Measurements from ENCODE around the gene SH3RF3. TPM values are rescaled to one million over a fixed set of nuclear protein-coding genes. Genes with fewer than 3 reads are reported as not detected.
A peak's percentile ranks its signal among the peaks of the same experiment; 100 is the strongest.

The SH3RF3 gene
- total and polyA plus RNA-seq, 12 donors = 0.72 to 19.1 (median 12.2) TPM

DNA sequence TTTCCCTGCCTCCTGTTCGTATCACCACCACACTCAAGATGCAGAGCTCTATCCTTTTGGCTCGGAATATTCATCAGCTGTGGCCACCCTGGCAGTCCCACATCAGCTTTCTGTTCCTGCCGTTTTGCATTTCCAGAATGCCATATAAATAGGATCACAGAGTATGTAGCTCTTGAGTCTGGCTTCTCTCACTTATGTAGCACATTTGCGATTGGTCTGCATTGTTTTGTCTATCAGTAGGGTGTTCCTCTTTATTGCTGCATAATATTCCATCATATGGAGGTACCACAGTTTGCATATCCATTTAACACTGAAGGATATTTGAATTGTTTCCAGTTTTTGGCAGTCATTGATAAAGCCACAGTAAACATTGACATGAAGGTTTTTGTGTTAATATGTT is 104.6 kb downstream of the SH3RF3 start:
- WGBS, 4 donors = 94 to 100% (median 95%) methylated on average over 4 of the region's 4 CpGs
- Histone ChIP-seq H3K27me3 (no peaks in the 10 kb centered on the region), H3K36me3 (replicated peaks in 1 of 2) (no peaks in the 10 kb centered on the region), H3K27ac (no peak overlapping the region), H3K4me1 (replicated peaks in 1 of 2) (peaks cover 0 to 32% of the 10 kb centered on the region in 2 donors), H3K9me3 (replicated peaks in 1 of 3) (no peaks in the 10 kb centered on the region), H3K4me3 (no peak overlapping the region)
- TF ChIP-seq POLR2A (IDR thresholded peaks at IDR 0.05) = no peak
- no peak for TF ChIP-seq CTCF (IDR thresholded peaks at IDR 0.05)
- peak in 1 of 7 donors; percentile 15 for DNase-seq
- intact Hi-C loops (cut with DNase I) = no loop called here

DNA sequence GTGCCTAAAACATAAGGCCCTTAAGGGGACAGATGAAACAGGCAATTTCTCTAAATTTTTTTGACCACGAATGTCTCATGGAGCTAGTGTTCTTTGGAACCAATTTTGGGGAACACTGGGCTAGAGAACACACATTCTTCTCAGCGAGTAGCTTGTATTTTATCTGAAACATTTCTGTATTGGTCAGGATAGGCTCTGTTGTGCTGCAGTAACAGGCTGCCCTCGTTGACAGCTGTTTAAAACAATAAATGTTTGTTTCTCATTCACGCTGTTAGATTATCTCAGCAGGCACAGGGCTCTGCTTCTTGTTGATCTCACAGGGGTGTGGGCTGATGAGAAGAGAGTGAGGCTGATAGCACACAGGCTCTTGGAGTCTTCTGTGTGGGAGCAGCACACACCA is 105.3 kb downstream of the SH3RF3 start:
- intact Hi-C loops (cut with DNase I) = no loop called here
- Histone ChIP-seq H3K36me3 (replicated peaks in 1 of 2) (no peaks in the 10 kb centered on the region), H3K27me3 (no peaks in the 10 kb centered on the region), H3K4me3 (no peak overlapping the region), H3K4me1 (replicated peaks in 1 of 2) (peaks cover 0 to 40% of the 10 kb centered on the region in 2 donors), H3K9me3 (replicated peaks in 1 of 3) (no peaks in the 10 kb centered on the region), H3K27ac (no peak overlapping the region)
- WGBS, 4 donors = 93 to 97% (median 95%) methylated on average over 4 of the region's 4 CpGs
- TF ChIP-seq POLR2A (IDR thresholded peaks at IDR 0.05) (no peak), CTCF (IDR thresholded peaks at IDR 0.05) (no peak)
- peak in 2 of 7 donors; percentile 11 to 18 for DNase-seq

DNA sequence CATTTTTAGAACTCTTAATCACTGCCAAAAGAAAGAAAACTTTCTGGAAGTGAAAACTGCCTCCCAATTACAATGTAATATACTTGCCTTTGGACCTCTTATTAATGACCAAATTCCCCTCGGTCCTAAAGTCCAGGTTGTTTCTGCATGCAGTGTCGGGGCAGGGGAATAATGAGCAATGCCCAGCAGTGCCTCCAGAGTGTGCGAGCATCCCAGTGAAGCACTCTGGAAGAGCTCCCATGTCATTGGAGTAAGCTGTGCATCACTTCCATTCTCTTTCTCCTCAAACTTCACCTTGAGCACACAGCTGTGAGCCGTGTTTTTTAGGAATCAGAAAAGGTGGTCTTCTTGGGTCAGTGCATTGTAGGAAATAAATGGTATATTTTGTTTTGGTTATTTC is 107.1 kb downstream of the SH3RF3 start:
- peak in 2 of 7 donors; percentile 14 to 38 for DNase-seq
- TF ChIP-seq POLR2A (IDR thresholded peaks at IDR 0.05) (no peak), CTCF (IDR thresholded peaks at IDR 0.05) (no peak)
- Histone ChIP-seq H3K4me3 (no peak overlapping the region), H3K4me1 (replicated peaks in 1 of 2) (peaks cover 0 to 34% of the 10 kb centered on the region in 2 donors), H3K36me3 (replicated peaks in 1 of 2) (no peaks in the 10 kb centered on the region), H3K27me3 (no peaks in the 10 kb centered on the region), H3K27ac (no peak overlapping the region), H3K9me3 (replicated peaks in 1 of 3) (no peaks in the 10 kb centered on the region)
- intact Hi-C loops (cut with DNase I) = no loop called here
- WGBS, 4 donors = 70 to 77% (median 76%) methylated on average over 4 of the region's 4 CpGs

- H3K4me1 ChIP-seq (replicated peaks in 1 of 2) = peaks cover 10 to 43% of the 10 kb centered on the region in 2 donors
- H3K27me3 ChIP-seq = no peaks in the 10 kb centered on the region
- no peaks in the 10 kb centered on the region for H3K36me3 ChIP-seq (replicated peaks in 1 of 2)
- no peaks in the 10 kb centered on the region for H3K9me3 ChIP-seq (replicated peaks in 1 of 3)
- DNase-seq = peak in 2 of 7 donors; percentile 3 to 27
- H3K27ac ChIP-seq = peak overlapping the region in 1 of 5 donors; percentile 57
- H3K4me3 ChIP-seq = no peak overlapping the region
- TF ChIP-seq POLR2A (IDR thresholded peaks at IDR 0.05) (no peak), CTCF (IDR thresholded peaks at IDR 0.05) (no peak)
- 92 to 100% (median 98%) methylated on average over 2 of the region's 2 CpGs for WGBS, 4 donors
- intact Hi-C loops (cut with DNase I) = no loop called here
Observed at GRCh38 chr2:109237792-109238191, 108.8 kb downstream of the SH3RF3 start.

All from adrenal gland (tissue), 12 donors.